ENCODE measurements around the gene CD244. TPM values are rescaled to one million over a fixed set of nuclear protein-coding genes. Genes with fewer than 3 reads are reported as not detected.
A peak's percentile ranks its signal among the peaks of the same experiment; 100 is the strongest.
"Not testable (repeated sequence)": the region's sequence is repeated elsewhere in the genome, so short reads cannot be mapped to it uniquely, and the experiment has no call there.

Gene CD244
- total RNA-seq, 1 donor from 2014 or later = not detected

GRCh38 chr1:160797271-160797709, 65.4 kb downstream of the CD244 start:
- TF ChIP-seq CTCF (conservative IDR thresholded peaks at IDR 0.05) = no peak
- Mint-ChIP-seq H3K9me3 (no peaks in the 10 kb centered on the region), H3K27ac (ENCODE audit: unreplicated experiment) (peak overlapping the region; percentile 35), H3K4me1 (no peaks in the 10 kb centered on the region), H3K27me3 (ENCODE audit: low read depth) (no peaks in the 10 kb centered on the region), H3K4me3 (no peak overlapping the region), H3K36me3 (ENCODE audit: low read depth) (no peaks in the 10 kb centered on the region)
- no peak for DNase-seq (ENCODE audit: low read depth, low spot score)

- H3K27ac Mint-ChIP-seq (ENCODE audit: unreplicated experiment) = no peak within 1 kb of the TSS
- TF ChIP-seq CTCF (conservative IDR thresholded peaks at IDR 0.05) = no peak
- no peaks in the 10 kb centered on the region for H3K36me3 Mint-ChIP-seq (ENCODE audit: low read depth)
- H3K4me3 Mint-ChIP-seq = no peak within 1 kb of the TSS
- DNase-seq (ENCODE audit: low read depth, low spot score) = no peak
- H3K27me3 Mint-ChIP-seq (ENCODE audit: low read depth) = no peaks in the 10 kb centered on the region
- H3K4me1 Mint-ChIP-seq = no peaks in the 10 kb centered on the region
- no peaks in the 10 kb centered on the region for H3K9me3 Mint-ChIP-seq
Measured at GRCh38 chr1:160795951-160796383, 66.7 kb downstream of the CD244 start, which contains the start of gene LY9. Gene LY9, plus strand, starts transcription at chr1:160796174. Its CDS starts 14 bp downstream, at chr1:160796188.

- Mint-ChIP-seq H3K27me3 (ENCODE audit: low read depth) (no peaks in the 10 kb centered on the region), H3K27ac (ENCODE audit: unreplicated experiment) (no peak overlapping the region), H3K4me3 (no peak overlapping the region), H3K9me3 (no peaks in the 10 kb centered on the region), H3K4me1 (no peaks in the 10 kb centered on the region), H3K36me3 (ENCODE audit: low read depth) (no peaks in the 10 kb centered on the region)
- TF ChIP-seq CTCF (conservative IDR thresholded peaks at IDR 0.05) = no peak
- DNase-seq (ENCODE audit: low read depth, low spot score) = no peak
Measured at GRCh38 chr1:160794376-160794775, 68.3 kb downstream of the CD244 start.

GRCh38 chr1:160789702-160790611, 72.7 kb downstream of the CD244 start:
- TF ChIP-seq CTCF (conservative IDR thresholded peaks at IDR 0.05) = no peak
- Mint-ChIP-seq H3K4me1 (no peaks in the 10 kb centered on the region), H3K9me3 (no peaks in the 10 kb centered on the region), H3K27ac (ENCODE audit: unreplicated experiment) (no peak overlapping the region), H3K27me3 (ENCODE audit: low read depth) (peaks cover 3% of the 10 kb centered on the region), H3K36me3 (ENCODE audit: low read depth) (no peaks in the 10 kb centered on the region), H3K4me3 (no peak overlapping the region)
- no peak for DNase-seq (ENCODE audit: low read depth, low spot score)

- no peak for TF ChIP-seq CTCF (conservative IDR thresholded peaks at IDR 0.05)
- Mint-ChIP-seq H3K4me3 (no peak overlapping the region), H3K27me3 (ENCODE audit: low read depth) (peaks cover 5% of the 10 kb centered on the region), H3K9me3 (no peaks in the 10 kb centered on the region), H3K36me3 (ENCODE audit: low read depth) (no peaks in the 10 kb centered on the region), H3K4me1 (no peaks in the 10 kb centered on the region), H3K27ac (ENCODE audit: unreplicated experiment) (no peak overlapping the region)
- no peak for DNase-seq (ENCODE audit: low read depth, low spot score)
Measured at GRCh38 chr1:160789051-160789701, 73.5 kb downstream of the CD244 start.

- H3K27ac Mint-ChIP-seq (ENCODE audit: unreplicated experiment); H3K4me3 Mint-ChIP-seq; DNase-seq (ENCODE audit: low read depth, low spot score); H3K36me3 Mint-ChIP-seq (ENCODE audit: low read depth); H3K9me3 Mint-ChIP-seq; H3K27me3 Mint-ChIP-seq (ENCODE audit: low read depth); H3K4me1 Mint-ChIP-seq: not testable (repeated sequence)
Measured at GRCh38 chr1:160782988-160783765, 79.5 kb downstream of the CD244 start.

Measured in neural crest cell (in vitro differentiated cells).